ENCODE measurements around the gene EHBP1L1.

The EHBP1L1 gene

DNA sequence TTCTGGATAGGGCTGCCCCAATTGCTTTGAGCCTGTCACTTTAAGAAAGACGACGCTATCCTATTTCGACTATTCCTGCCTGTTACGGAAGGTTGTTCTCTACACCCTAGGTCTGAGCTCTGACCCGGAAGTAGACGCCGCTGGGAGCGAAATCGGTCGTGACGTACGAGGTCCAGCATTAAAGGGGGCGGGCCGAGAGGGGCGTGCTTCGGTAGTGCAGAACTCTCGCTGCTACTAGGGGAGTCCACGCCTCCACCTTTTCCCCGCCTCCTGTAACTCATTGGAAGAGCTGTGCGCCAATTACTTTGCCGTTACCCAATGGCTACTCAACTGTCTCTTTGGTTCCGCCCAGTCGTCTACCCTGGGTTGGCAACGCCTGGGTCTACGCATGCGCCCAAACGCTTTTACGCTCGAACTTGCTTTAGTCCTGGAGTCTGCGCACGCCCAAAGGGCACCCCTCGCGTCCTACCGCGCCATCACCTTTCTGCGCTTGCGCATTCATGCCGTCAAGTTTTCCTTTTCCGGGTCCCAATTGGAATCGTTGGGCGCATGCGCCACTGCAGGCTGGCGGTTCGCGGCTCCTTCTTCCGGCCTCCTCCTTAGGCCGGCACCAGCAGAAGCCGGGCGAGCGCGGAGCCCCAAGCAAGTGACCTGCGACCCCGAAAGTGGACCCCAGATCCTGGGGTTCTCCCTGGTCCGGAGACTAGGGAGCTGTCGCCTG lies 39.5 kb downstream of the EHBP1L1 start, which contains the start of gene PCNX3 (continued):
- TF ChIP-seq ATF2 (tag by site-specific recombination; IDR thresholded peaks at IDR 0.05; ENCODE audit: low read depth): no peak
- no peak for TF ChIP-seq ZSCAN16 (tag by site-specific recombination; IDR thresholded peaks at IDR 0.05)
- TF ChIP-seq AEBP2 (tag by site-specific recombination; IDR thresholded peaks at IDR 0.05; ENCODE audit: borderline replicate concordance): no peak
- peak; percentile 95 for TF ChIP-seq SP3 (tag by site-specific recombination; IDR thresholded peaks at IDR 0.05)
- no peak for TF ChIP-seq ZNF830 (tag by site-specific recombination; IDR thresholded peaks at IDR 0.05; ENCODE audit: low read depth)
- no peak for TF ChIP-seq BCL11A (tag by site-specific recombination; IDR thresholded peaks at IDR 0.05; ENCODE audit: low read depth)
- TF ChIP-seq ZNF629 (tag by site-specific recombination; IDR thresholded peaks at IDR 0.05): peak; percentile 99
- TF ChIP-seq, protein P1, sequence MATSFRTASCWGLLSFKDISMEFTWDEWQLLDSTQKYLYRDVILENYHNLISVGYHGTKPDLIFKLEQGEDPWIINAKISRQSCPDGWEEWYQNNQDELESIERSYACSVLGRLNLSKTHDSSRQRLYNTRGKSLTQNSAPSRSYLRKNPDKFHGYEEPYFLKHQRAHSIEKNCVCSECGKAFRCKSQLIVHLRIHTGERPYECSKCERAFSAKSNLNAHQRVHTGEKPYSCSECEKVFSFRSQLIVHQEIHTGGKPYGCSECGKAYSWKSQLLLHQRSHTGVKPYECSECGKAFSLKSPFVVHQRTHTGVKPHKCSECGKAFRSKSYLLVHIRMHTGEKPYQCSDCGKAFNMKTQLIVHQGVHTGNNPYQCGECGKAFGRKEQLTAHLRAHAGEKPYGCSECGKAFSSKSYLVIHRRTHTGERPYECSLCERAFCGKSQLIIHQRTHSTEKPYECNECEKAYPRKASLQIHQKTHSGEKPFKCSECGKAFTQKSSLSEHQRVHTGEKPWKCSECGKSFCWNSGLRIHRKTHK (tag by site-specific recombination; IDR thresholded peaks at IDR 0.05): no peak
- TF ChIP-seq ZNF600 (tag by site-specific recombination; IDR thresholded peaks at IDR 0.05): peak; percentile 84
- TF ChIP-seq ZNF2 (tag by site-specific recombination; IDR thresholded peaks at IDR 0.05): no peak
- TF ChIP-seq ZNF146 (tag by site-specific recombination; IDR thresholded peaks at IDR 0.05): no peak
- peak; percentile 65 for TF ChIP-seq KLF16 (tag by site-specific recombination; IDR thresholded peaks at IDR 0.05)
- TF ChIP-seq TCF7L2 (IDR thresholded peaks at IDR 0.05; ENCODE audit: borderline replicate concordance, low read depth, low read length): no peak
- TF ChIP-seq ZNF280C (tag by site-specific recombination; IDR thresholded peaks at IDR 0.05): no peak
- TF ChIP-seq PRDM10 (tag by site-specific recombination; IDR thresholded peaks at IDR 0.05): peak; percentile 74
- TF ChIP-seq ZNF274 (IDR thresholded peaks at IDR 0.05; ENCODE audit: low read length): no peak
- no peak for TF ChIP-seq ZNF274 (tag by site-specific recombination; IDR thresholded peaks at IDR 0.05; ENCODE audit: borderline replicate concordance)
- TF ChIP-seq, protein P2, sequence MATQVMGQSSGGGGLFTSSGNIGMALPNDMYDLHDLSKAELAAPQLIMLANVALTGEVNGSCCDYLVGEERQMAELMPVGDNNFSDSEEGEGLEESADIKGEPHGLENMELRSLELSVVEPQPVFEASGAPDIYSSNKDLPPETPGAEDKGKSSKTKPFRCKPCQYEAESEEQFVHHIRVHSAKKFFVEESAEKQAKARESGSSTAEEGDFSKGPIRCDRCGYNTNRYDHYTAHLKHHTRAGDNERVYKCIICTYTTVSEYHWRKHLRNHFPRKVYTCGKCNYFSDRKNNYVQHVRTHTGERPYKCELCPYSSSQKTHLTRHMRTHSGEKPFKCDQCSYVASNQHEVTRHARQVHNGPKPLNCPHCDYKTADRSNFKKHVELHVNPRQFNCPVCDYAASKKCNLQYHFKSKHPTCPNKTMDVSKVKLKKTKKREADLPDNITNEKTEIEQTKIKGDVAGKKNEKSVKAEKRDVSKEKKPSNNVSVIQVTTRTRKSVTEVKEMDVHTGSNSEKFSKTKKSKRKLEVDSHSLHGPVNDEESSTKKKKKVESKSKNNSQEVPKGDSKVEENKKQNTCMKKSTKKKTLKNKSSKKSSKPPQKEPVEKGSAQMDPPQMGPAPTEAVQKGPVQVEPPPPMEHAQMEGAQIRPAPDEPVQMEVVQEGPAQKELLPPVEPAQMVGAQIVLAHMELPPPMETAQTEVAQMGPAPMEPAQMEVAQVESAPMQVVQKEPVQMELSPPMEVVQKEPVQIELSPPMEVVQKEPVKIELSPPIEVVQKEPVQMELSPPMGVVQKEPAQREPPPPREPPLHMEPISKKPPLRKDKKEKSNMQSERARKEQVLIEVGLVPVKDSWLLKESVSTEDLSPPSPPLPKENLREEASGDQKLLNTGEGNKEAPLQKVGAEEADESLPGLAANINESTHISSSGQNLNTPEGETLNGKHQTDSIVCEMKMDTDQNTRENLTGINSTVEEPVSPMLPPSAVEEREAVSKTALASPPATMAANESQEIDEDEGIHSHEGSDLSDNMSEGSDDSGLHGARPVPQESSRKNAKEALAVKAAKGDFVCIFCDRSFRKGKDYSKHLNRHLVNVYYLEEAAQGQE (tag by site-specific recombination; IDR thresholded peaks at IDR 0.05): no peak
- TF ChIP-seq ZNF561 (tag by site-specific recombination; IDR thresholded peaks at IDR 0.05; ENCODE audit: borderline replicate concordance): 0 out of 2 replicates have a peak, but pooled peaks have one; percentile 30
- peak; percentile 64 for TF ChIP-seq KLF8 (tag by site-specific recombination; IDR thresholded peaks at IDR 0.05)
- no peak for TF ChIP-seq ZNF24 (tag by site-specific recombination; IDR thresholded peaks at IDR 0.05)
- TF ChIP-seq, protein P3, sequence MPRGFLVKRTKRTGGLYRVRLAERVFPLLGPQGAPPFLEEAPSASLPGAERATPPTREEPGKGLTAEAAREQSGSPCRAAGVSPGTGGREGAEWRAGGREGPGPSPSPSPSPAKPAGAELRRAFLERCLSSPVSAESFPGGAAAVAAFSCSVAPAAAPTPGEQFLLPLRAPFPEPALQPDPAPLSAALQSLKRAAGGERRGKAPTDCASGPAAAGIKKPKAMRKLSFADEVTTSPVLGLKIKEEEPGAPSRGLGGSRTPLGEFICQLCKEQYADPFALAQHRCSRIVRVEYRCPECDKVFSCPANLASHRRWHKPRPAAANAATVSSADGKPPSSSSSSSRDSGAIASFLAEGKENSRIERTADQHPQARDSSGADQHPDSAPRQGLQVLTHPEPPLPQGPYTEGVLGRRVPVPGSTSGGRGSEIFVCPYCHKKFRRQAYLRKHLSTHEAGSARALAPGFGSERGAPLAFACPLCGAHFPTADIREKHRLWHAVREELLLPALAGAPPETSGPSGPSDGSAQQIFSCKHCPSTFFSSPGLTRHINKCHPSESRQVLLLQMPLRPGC (tag by site-specific recombination; IDR thresholded peaks at IDR 0.05): no peak
- peak; percentile 68; the same call in 1 of the 2 replicates for TF ChIP-seq ZNF76 (tag by site-specific recombination; IDR thresholded peaks at IDR 0.05; ENCODE audit: borderline replicate concordance, low read depth)
